Retinal pigment epithelial cell (primary cell): ENCODE data around the gene PUS7L.
"Not testable (repeated sequence)": the region's sequence is repeated elsewhere in the genome, so short reads cannot be mapped to it uniquely, and the experiment has no call there.

Source experiments
- DNase-seq: peaks from one replicate; pipeline ENCODE4 v3.0.0-alpha.2; 2010; ENCODE audit warnings: low read depth
- H3K4me3 ChIP-seq: 2 replicates; pipeline ENCODE4 v1.5.1; 2011; ENCODE audit warnings: mild to moderate bottlenecking, low read length, control low read depth, moderate library complexity
- CTCF ChIP-seq: conservative IDR thresholded peaks from 2 replicates; pipeline ENCODE4 v1.5.1; 2011; ENCODE audit warnings: low read depth, low read length, control low read depth, inconsistent platforms

The PUS7L gene

GRCh38 chr12:43762596-43762995 is 4.0 kb upstream of the PUS7L start:
- no peak for TF ChIP-seq CTCF
- DNase-seq = no peak
- H3K4me3 ChIP-seq = no peak overlapping the region

- H3K4me3 ChIP-seq = no peak overlapping the region
- no peak for DNase-seq
- no peak for TF ChIP-seq CTCF
Observed at GRCh38 chr12:43761500-43761899, 2.9 kb upstream of the PUS7L start.

- TF ChIP-seq CTCF = no peak
- no peak overlapping the region for H3K4me3 ChIP-seq
- DNase-seq = no peak
Observed at GRCh38 chr12:43760396-43760795, 1.8 kb upstream of the PUS7L start.

DNA sequence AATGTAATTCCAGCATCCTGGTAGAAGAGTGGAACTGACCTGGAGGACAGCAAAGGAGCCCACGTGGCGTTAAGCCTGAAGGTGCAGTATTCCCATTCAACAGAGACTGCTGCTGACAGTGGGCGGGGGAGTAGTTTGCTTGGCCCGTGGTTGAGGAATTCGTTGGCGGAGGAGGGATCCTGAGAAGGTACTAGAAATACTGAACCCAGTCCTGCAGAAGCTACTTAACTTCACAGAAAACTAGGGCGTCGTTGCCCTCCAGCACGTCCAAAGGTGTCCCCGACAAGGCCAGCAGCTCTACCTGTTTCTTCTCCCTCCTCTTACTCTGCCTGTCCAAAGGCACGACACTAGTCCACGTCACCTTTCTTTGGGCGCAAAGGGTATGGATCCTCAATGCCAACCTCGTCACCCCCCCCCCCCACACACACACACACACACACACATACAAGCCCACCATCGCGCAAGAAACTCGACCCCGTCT is 303 bp downstream of the PUS7L start:
- no peak for TF ChIP-seq CTCF
- peak overlapping the region; percentile 84 for H3K4me3 ChIP-seq
- DNase-seq = peak; percentile 11

DNA sequence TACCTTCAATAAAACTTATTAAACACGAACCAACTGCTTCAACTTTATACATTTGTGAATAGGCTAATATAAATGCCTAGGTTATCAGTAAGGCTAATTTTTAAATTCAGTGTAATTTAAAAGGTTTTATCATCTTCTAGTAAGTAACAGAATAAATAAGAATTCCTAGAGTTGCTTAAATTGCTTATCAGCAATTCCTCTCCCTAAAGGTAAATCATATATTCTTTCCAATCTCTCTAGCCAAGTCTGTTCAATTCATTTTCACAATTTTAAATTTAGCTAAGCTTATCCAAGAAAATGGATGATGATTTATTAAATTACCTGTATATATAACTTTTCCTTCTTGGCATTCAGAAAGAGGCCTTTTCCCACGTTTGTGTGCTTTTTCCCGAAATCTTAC is 4.6 kb downstream of the PUS7L start:
- H3K4me3 ChIP-seq = no peak overlapping the region
- no peak for TF ChIP-seq CTCF
- DNase-seq = no peak

- not testable (repeated sequence) for H3K4me3 ChIP-seq, DNase-seq
Observed at GRCh38 chr12:43751360-43751759, 7.2 kb downstream of the PUS7L start.

GRCh38 chr12:43750814-43751213 is 7.8 kb downstream of the PUS7L start:
- H3K4me3 ChIP-seq = no peak overlapping the region
- DNase-seq = no peak
- no peak for TF ChIP-seq CTCF

GRCh38 chr12:43749016-43749415 is 9.6 kb downstream of the PUS7L start:
- no peak overlapping the region for H3K4me3 ChIP-seq
- TF ChIP-seq CTCF = no peak
- no peak for DNase-seq
